Neural cell (in vitro differentiated cells): ENCODE data around the gene DNPEP. TPM values are rescaled to one million over a fixed set of nuclear protein-coding genes. Genes with fewer than 3 reads are reported as not detected.
"Not testable (repeated sequence)": the region's sequence is repeated elsewhere in the genome, so short reads cannot be mapped to it uniquely, and the experiment has no call there.

ENCODE experiments used
- H2AFZ ChIP-seq: fragments of 200-600, 300-800 bp; sonication (generic), shearing (Covaris generic); 2 replicates; pipeline ENCODE4 v1.6.0; 2014; ENCODE audit warnings: low read depth, mild to moderate bottlenecking, antibody characterized with exemption, low read length, moderate library complexity
- H3F3A ChIP-seq: fragments of 200-600 bp; shearing (Covaris generic); 2 replicates; pipeline ENCODE4 v1.6.1; 2016; ENCODE audit warnings: mild to moderate bottlenecking, moderate library complexity, mixed read lengths, antibody characterized with exemption, low read length; ENCODE audit not compliant: insufficient read depth, poor library complexity, severe bottlenecking
- H3K27ac ChIP-seq: fragments of 200-600, 300-800 bp; sonication (generic), shearing (Covaris generic); 2 replicates; pipeline ENCODE4 v1.5.1; 2014; ENCODE audit warnings: mild to moderate bottlenecking, low read length, moderate library complexity
- H3K27me3 ChIP-seq: fragments of 300-800, 200-600 bp; sonication (generic), shearing (Covaris generic); 2 replicates; pipeline ENCODE4 v1.6.0; 2014; ENCODE audit warnings: mild to moderate bottlenecking, low read depth, low read length, moderate library complexity; ENCODE audit not compliant: insufficient read depth
- H3K36me3 ChIP-seq: fragments of 300-800, 200-600 bp; sonication (generic), shearing (Covaris generic); 2 replicates; pipeline ENCODE4 v1.5.1; 2014; ENCODE audit warnings: mild to moderate bottlenecking, antibody characterized with exemption, low read length, moderate library complexity; ENCODE audit not compliant: insufficient read depth
- H3K4me2 ChIP-seq: fragments of 300-800, 200-600 bp; sonication (generic), shearing (Covaris generic); 2 replicates; pipeline ENCODE4 v1.6.0; 2014; ENCODE audit warnings: mild to moderate bottlenecking, low read length
- H3K4me3 ChIP-seq: fragments of 300-800, 200-600 bp; sonication (generic), shearing (Covaris generic); 2 replicates; pipeline ENCODE4 v1.5.1; 2014; ENCODE audit warnings: mild to moderate bottlenecking, low read length, moderate library complexity
- H3K79me2 ChIP-seq: fragments of 200-600 bp; shearing (Covaris generic); replicated peaks from 2 replicates; pipeline ENCODE4 v1.6.0; 2014; ENCODE audit warnings: mild to moderate bottlenecking, low read length, moderate library complexity; ENCODE audit not compliant: insufficient read depth
- H3K9ac ChIP-seq: fragments of 300-800, 200-600 bp; sonication (generic), shearing (Covaris generic); 2 replicates; pipeline ENCODE4 v1.6.1; 2016; ENCODE audit warnings: mild to moderate bottlenecking, low read length, mixed read lengths
- H3K9me2 ChIP-seq: fragments of 200-600 bp; shearing (Covaris generic); 2 replicates; pipeline ENCODE4 v1.6.1; 2016; ENCODE audit warnings: mild to moderate bottlenecking, low read length, mixed read lengths; ENCODE audit not compliant: insufficient read depth
- H3K9me3 ChIP-seq: fragments of 200-600, 300-800 bp; sonication (generic), shearing (Covaris generic); 2 replicates; pipeline ENCODE4 v1.6.1; 2016; ENCODE audit warnings: mild to moderate bottlenecking, mixed run types, low read length, moderate library complexity, mixed read lengths
- H4K20me1 ChIP-seq: fragments of 200-600 bp; shearing (Covaris generic); 2 replicates; pipeline ENCODE4 v1.6.1; 2016; ENCODE audit warnings: mild to moderate bottlenecking, mixed run types; ENCODE audit not compliant: insufficient read depth
- EP300 ChIP-seq: fragments of 450-650 bp; conservative IDR thresholded peaks from 2 replicates; pipeline ENCODE4 v1.6.1; 2014; ENCODE audit warnings: antibody characterized with exemption, mild to moderate bottlenecking, moderate library complexity; ENCODE audit not compliant: poor library complexity, severe bottlenecking
- EZH2 ChIP-seq: fragments of 200-600, 300-800 bp; shearing (Covaris generic), sonication (generic); IDR thresholded peaks from 2 replicates; pipeline ENCODE4 v1.6.1; 2014; ENCODE audit warnings: antibody characterized with exemption, low read length, borderline replicate concordance, mild to moderate bottlenecking; ENCODE audit not compliant: insufficient read depth, poor library complexity, severe bottlenecking
- MXI1 ChIP-seq: fragments of 450-650 bp; conservative IDR thresholded peaks from 2 replicates; pipeline ENCODE4 v1.6.1; 2014; ENCODE audit warnings: antibody characterized with exemption, mild to moderate bottlenecking; ENCODE audit not compliant: poor library complexity, severe bottlenecking
- POLR2AphosphoS5 ChIP-seq: IDR thresholded peaks from 2 replicates; pipeline ENCODE4 v1.6.1; 2012
- RAD21 ChIP-seq: fragments of 450-650 bp; conservative IDR thresholded peaks from 2 replicates; pipeline ENCODE4 v1.6.1; 2014; ENCODE audit warnings: antibody characterized with exemption, mild to moderate bottlenecking, moderate library complexity
- REST ChIP-seq: IDR thresholded peaks from 2 replicates; pipeline ENCODE4 v1.6.1; 2012; ENCODE audit warnings: borderline replicate concordance
- SMC3 ChIP-seq: fragments of 450-650 bp; conservative IDR thresholded peaks from 2 replicates; pipeline ENCODE4 v1.6.1; 2014; ENCODE audit warnings: antibody characterized with exemption, mild to moderate bottlenecking, moderate library complexity; ENCODE audit not compliant: poor library complexity
- TAF1 ChIP-seq: IDR thresholded peaks from 2 replicates; pipeline ENCODE4 v1.6.1; 2012; ENCODE audit warnings: low read depth
- polyA plus RNA-seq: library from polyadenylated mRNA; depleted of rRNA; stranded (reverse); fragments of >200 nt; gene quantifications from 2 replicates; pipeline ENCODE4 v1.2.3, GENCODE V29; 2014
- TF ChIP-seq, protein P1 (sequence below): fragments of 450-650 bp; IDR thresholded peaks from 2 replicates; pipeline ENCODE4 v1.5.1; 2014; ENCODE audit warnings: antibody characterized with exemption, mild to moderate bottlenecking, moderate library complexity; ENCODE audit not compliant: poor library complexity, severe bottlenecking

The DNPEP gene
- polyA plus RNA-seq, 1 donor from 2014 or later = 11.9 TPM

DNA sequence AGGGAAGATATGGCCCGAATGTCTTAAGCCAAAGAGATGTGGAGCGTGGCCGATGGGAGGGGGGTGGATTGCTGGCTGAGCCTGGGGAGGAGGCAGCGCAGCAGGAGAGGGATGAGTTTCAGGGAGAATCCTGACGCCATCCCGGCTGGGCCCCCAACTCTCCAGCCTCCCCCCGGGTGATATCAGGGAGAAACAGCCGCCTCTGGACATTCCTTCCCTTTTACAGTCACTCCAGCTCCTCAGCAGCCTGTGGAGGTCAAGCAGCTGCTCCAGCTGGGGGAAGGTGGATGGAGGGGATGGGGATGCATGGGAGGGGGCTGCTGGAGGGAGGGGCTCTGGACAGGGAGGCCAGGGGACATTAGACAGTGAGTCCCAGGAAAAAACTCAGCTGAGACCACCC is 20.9 kb upstream of the DNPEP start:
- no peaks in the 10 kb centered on the region for H4K20me1 ChIP-seq
- no peaks in the 10 kb centered on the region for H3K79me2 ChIP-seq
- no peaks in the 10 kb centered on the region for H3K27me3 ChIP-seq
- no peaks in the 10 kb centered on the region for H3F3A ChIP-seq
- no peaks in the 10 kb centered on the region for H3K9me2 ChIP-seq
- no peak overlapping the region for H3K4me3 ChIP-seq
- no peak overlapping the region for H3K9ac ChIP-seq
- H3K27ac ChIP-seq = no peak overlapping the region
- H3K36me3 ChIP-seq = no peaks in the 10 kb centered on the region
- TF ChIP-seq RAD21 = no peak
- no peak for TF ChIP-seq REST
- no peak for TF ChIP-seq MXI1
- no peaks in the 10 kb centered on the region for H3K9me3 ChIP-seq
- H3K4me2 ChIP-seq = no peak overlapping the region
- H2AFZ ChIP-seq = no peak overlapping the region

DNA sequence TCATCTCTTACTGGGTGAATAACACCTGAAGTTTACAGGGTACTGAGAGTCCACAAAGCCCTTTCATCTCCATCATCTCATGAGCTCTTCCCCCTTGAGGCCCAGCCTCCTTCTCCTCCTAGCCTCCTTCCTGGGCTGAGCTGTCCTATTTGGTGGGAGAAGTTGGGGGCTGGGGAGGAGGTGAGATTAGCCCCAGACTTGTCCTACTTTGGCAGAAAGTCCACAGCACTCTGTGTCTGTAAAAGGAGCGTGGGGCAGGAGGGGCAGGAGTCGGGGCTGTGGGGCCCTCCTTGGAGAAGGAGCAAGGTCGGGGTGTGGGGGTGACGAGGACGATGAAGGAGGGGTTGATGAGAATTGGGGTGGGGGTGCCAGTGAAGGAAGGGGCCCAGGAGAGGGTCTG is 20.5 kb upstream of the DNPEP start:
- Histone ChIP-seq H3K9me2 (no peaks in the 10 kb centered on the region), H3K9me3 (no peaks in the 10 kb centered on the region), H3K4me2 (no peak overlapping the region), H3K36me3 (no peaks in the 10 kb centered on the region), H2AFZ (no peak overlapping the region), H3K9ac (no peak overlapping the region), H3F3A (no peaks in the 10 kb centered on the region), H3K27me3 (no peaks in the 10 kb centered on the region), H3K27ac (no peak overlapping the region), H3K4me3 (no peak overlapping the region), H4K20me1 (no peaks in the 10 kb centered on the region), H3K79me2 (no peaks in the 10 kb centered on the region)
- TF ChIP-seq EZH2 (no peak), REST (no peak), EP300 (no peak), POLR2AphosphoS5 (no peak), TAF1 (no peak), RAD21 (no peak), MXI1 (no peak), SMC3 (no peak)
- TF ChIP-seq, protein P1, sequence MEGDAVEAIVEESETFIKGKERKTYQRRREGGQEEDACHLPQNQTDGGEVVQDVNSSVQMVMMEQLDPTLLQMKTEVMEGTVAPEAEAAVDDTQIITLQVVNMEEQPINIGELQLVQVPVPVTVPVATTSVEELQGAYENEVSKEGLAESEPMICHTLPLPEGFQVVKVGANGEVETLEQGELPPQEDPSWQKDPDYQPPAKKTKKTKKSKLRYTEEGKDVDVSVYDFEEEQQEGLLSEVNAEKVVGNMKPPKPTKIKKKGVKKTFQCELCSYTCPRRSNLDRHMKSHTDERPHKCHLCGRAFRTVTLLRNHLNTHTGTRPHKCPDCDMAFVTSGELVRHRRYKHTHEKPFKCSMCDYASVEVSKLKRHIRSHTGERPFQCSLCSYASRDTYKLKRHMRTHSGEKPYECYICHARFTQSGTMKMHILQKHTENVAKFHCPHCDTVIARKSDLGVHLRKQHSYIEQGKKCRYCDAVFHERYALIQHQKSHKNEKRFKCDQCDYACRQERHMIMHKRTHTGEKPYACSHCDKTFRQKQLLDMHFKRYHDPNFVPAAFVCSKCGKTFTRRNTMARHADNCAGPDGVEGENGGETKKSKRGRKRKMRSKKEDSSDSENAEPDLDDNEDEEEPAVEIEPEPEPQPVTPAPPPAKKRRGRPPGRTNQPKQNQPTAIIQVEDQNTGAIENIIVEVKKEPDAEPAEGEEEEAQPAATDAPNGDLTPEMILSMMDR = no peak

- H3K27me3 ChIP-seq, H2AFZ ChIP-seq, H3K9me2 ChIP-seq, H3K9ac ChIP-seq, H3K4me3 ChIP-seq, H3K9me3 ChIP-seq, H3F3A ChIP-seq, H4K20me1 ChIP-seq, H3K27ac ChIP-seq, H3K79me2 ChIP-seq, H3K36me3 ChIP-seq, H3K4me2 ChIP-seq: not testable (repeated sequence)
These were observed 19.6 kb upstream of the DNPEP start for GRCh38 chr2:219407343-219407742.
